OCI-LY7 (cell line): ENCODE data around the gene CFAP100. TPM values are rescaled to one million over a fixed set of nuclear protein-coding genes. Genes with fewer than 3 reads are reported as not detected.

Experiments used
- BruUV-seq: library from RNA; stranded (reverse); fragments of 400-500 nt; replicated peaks from 2 replicates; lab custom pipeline; 2021; lab: Mats Ljungman, UMichigan
- CTCF ChIA-PET: fragments of 300-600 bp; sonication (Branson Sonifier 250); formaldehyde crosslinking; loops from one replicate; lab custom pipeline; 2022; ENCODE audit warnings: antibody characterized with exemption; ENCODE audit not compliant: unreplicated experiment; lab: Charles Lee
- POLR2A ChIA-PET: fragments of 300-600 bp; sonication (Branson Sonifier 250); formaldehyde crosslinking; loops from one replicate; lab custom pipeline; 2022; ENCODE audit warnings: antibody characterized with exemption; lab: Charles Lee
- DNase-seq: peaks from one replicate; pipeline ENCODE4 v3.0.0-alpha.2; 2015; ENCODE audit warnings: low spot score
- H2AFZ ChIP-seq: fragments of 200-600 bp; sonication (generic), shearing (Covaris generic); 2 replicates; pipeline ENCODE4 v1.6.1; 2014; ENCODE audit warnings: mild to moderate bottlenecking, antibody characterized with exemption, low read length, moderate library complexity
- H3K27ac ChIP-seq: fragments of 200-600 bp; sonication (generic); 2 replicates; pipeline ENCODE4 v1.5.1; 2014; ENCODE audit warnings: mixed run types, low read depth, mild to moderate bottlenecking, moderate library complexity, low read length, inconsistent platforms; ENCODE audit not compliant: poor library complexity, severe bottlenecking
- H3K36me3 ChIP-seq: fragments of 200-600 bp; sonication (generic); 2 replicates; pipeline ENCODE4 v1.6.1; 2014; ENCODE audit warnings: mild to moderate bottlenecking, antibody characterized with exemption, low read length, moderate library complexity, mixed read lengths; ENCODE audit not compliant: insufficient read depth
- H3K4me1 ChIP-seq: fragments of 200-600 bp; sonication (generic); 2 replicates; pipeline ENCODE4 v1.5.1; 2014; ENCODE audit warnings: mild to moderate bottlenecking, low read length; ENCODE audit not compliant: insufficient read depth, poor library complexity, severe bottlenecking
- H3K4me2 ChIP-seq: fragments of 200-600 bp; sonication (generic); 2 replicates; pipeline ENCODE4 v1.6.1; 2014; ENCODE audit warnings: mild to moderate bottlenecking, low read length
- H3K4me3 ChIP-seq: fragments of 200-600 bp; sonication (generic); 2 replicates; pipeline ENCODE4 v1.5.1; 2014; ENCODE audit warnings: mild to moderate bottlenecking, low read depth, low read length; ENCODE audit not compliant: poor library complexity, severe bottlenecking
- H3K79me2 ChIP-seq: fragments of 200-600 bp; sonication (generic); 2 replicates; pipeline ENCODE4 v1.6.1; 2016; ENCODE audit warnings: low read depth, mild to moderate bottlenecking, low read length, moderate library complexity, mixed read lengths; ENCODE audit not compliant: insufficient read depth
- H3K9me2 ChIP-seq: fragments of 200-600 bp; sonication (generic); 2 replicates; pipeline ENCODE4 v1.6.1; 2016; ENCODE audit warnings: mild to moderate bottlenecking, low read length, mixed read lengths; ENCODE audit not compliant: insufficient read depth
- H3K9me3 ChIP-seq: fragments of 200-600 bp; sonication (generic); 2 replicates; pipeline ENCODE4 v1.6.1; 2014; ENCODE audit warnings: mild to moderate bottlenecking, mixed run types, low read length, mixed read lengths
- H4K20me1 ChIP-seq: fragments of 200-600 bp; sonication (generic); 2 replicates; pipeline ENCODE4 v1.6.1; 2014; ENCODE audit warnings: mild to moderate bottlenecking, antibody characterized with exemption, low read length, moderate library complexity, mixed read lengths; ENCODE audit not compliant: insufficient read depth
- CTCF ChIP-seq: fragments of 200-600 bp; sonication (generic); conservative IDR thresholded peaks from 2 replicates; pipeline ENCODE4 v1.5.1; 2014; ENCODE audit warnings: mild to moderate bottlenecking, antibody characterized with exemption, low read length, moderate library complexity, mixed read lengths
- EZH2phosphoT487 ChIP-seq: fragments of 200-600 bp; sonication (generic); IDR thresholded peaks from 2 replicates; pipeline ENCODE4 v1.6.1; 2018; ENCODE audit warnings: low read depth, borderline replicate concordance, mild to moderate bottlenecking, mixed run types, antibody characterized with exemption, low read length, moderate library complexity, mixed read lengths
- intact Hi-C: fragments of 100-400 bp; cut with micrococcal nuclease; formaldehyde crosslinking; loops from one replicate; pipeline ENCODE4 v1.10.0; 2022; ENCODE audit not compliant: unreplicated experiment
- total RNA-seq, 2 experiments: library from RNA; depleted of rRNA in 1 of 2; stranded (reverse); fragments of >200 nt in 1 of 2; shearing (Covaris generic) in 1 of 2; gene quantifications; 2 replicates each; pipeline ENCODE4 v1.2.3, GENCODE V29; 2014 to 2022

The CFAP100 gene
- total RNA-seq, 2 experiments from 2014 or later = not detected

- Histone ChIP-seq H3K36me3 (no peaks in the 10 kb centered on the region), H3K4me2 (no peak overlapping the region), H3K27ac (no peak overlapping the region), H2AFZ (no peak overlapping the region), H3K9me3 (no peaks in the 10 kb centered on the region), H3K79me2 (no peaks in the 10 kb centered on the region), H4K20me1 (no peaks in the 10 kb centered on the region), H3K4me1 (peaks cover 59% of the 10 kb centered on the region), H3K9me2 (no peaks in the 10 kb centered on the region), H3K4me3 (no peak overlapping the region)
- TF ChIP-seq CTCF (no peak), EZH2phosphoT487 (no peak)
- no TSS peak for BruUV-seq
- no peak for DNase-seq
- CTCF ChIA-PET = interaction anchor here (1.0 kb wide), 1 partner anchor 112 kb away, joined by 4 read pairs; no protein-coding TSS in a partner anchor
- POLR2A ChIA-PET = interaction anchor here (0.6 kb wide), 2 partner anchors 80 to 118 kb away, joined by 3 read pairs; no protein-coding TSS in a partner anchor
- intact Hi-C loops = loop anchor here (5.0 to 10.0 kb wide), 3 partner anchors 119 to 764 kb away; partner anchors contain the start of genes OSBPL11 and ZXDC
These were observed 35.9 kb upstream of the CFAP100 start for GRCh38 chr3:126358816-126359181.

- Histone ChIP-seq H4K20me1 (no peaks in the 10 kb centered on the region), H3K79me2 (no peaks in the 10 kb centered on the region), H3K4me1 (peaks cover 59% of the 10 kb centered on the region), H3K9me2 (no peaks in the 10 kb centered on the region), H2AFZ (no peak overlapping the region), H3K4me3 (no peak overlapping the region), H3K27ac (no peak overlapping the region), H3K36me3 (no peaks in the 10 kb centered on the region), H3K4me2 (no peak overlapping the region), H3K9me3 (no peaks in the 10 kb centered on the region)
- no peak for DNase-seq
- TF ChIP-seq CTCF (no peak), EZH2phosphoT487 (no peak)
- intact Hi-C loops = no loop called here
- no TSS peak for BruUV-seq
- POLR2A ChIA-PET = interaction anchor here (0.6 kb wide), 1 partner anchor 70 kb away, joined by 3 read pairs; no protein-coding TSS in a partner anchor
- CTCF ChIA-PET = no interaction called here
These were observed 34.5 kb upstream of the CFAP100 start for GRCh38 chr3:126360046-126360713.

GRCh38 chr3:126360714-126361060 is 34.0 kb upstream of the CFAP100 start:
- POLR2A ChIA-PET = no interaction called here
- Histone ChIP-seq H3K4me1 (peaks cover 56% of the 10 kb centered on the region), H3K4me2 (no peak overlapping the region), H3K9me3 (no peaks in the 10 kb centered on the region), H3K9me2 (no peaks in the 10 kb centered on the region), H3K36me3 (no peaks in the 10 kb centered on the region), H3K27ac (no peak overlapping the region), H4K20me1 (no peaks in the 10 kb centered on the region), H3K4me3 (no peak overlapping the region), H3K79me2 (no peaks in the 10 kb centered on the region), H2AFZ (no peak overlapping the region)
- BruUV-seq = no TSS peak
- intact Hi-C loops = no loop called here
- no peak for DNase-seq
- TF ChIP-seq CTCF = no peak
- TF ChIP-seq EZH2phosphoT487 = no peak
- CTCF ChIA-PET = no interaction called here
